ENCODE data around the gene GPR150.

GPR150 gene

GRCh38 chr5:95652849-95653248, 33.0 kb downstream of the GPR150 start:
- no peak for DNase-seq

GRCh38 chr5:95654196-95654595, 34.3 kb downstream of the GPR150 start:
- DNase-seq: no peak

GRCh38 chr5:95655575-95655974, 35.7 kb downstream of the GPR150 start:
- DNase-seq: no peak

GRCh38 chr5:95660060-95660459, 40.2 kb downstream of the GPR150 start:
- DNase-seq: no peak

GRCh38 chr5:95662946-95663345, 43.1 kb downstream of the GPR150 start:
- no peak for DNase-seq

GRCh38 chr5:95664204-95664786, 44.4 kb downstream of the GPR150 start:
- DNase-seq: peak; percentile 68

- no peak for DNase-seq
Observed at GRCh38 chr5:95667061-95667618, 47.3 kb downstream of the GPR150 start.

GRCh38 chr5:95667678-95668077, 47.8 kb downstream of the GPR150 start:
- no peak for DNase-seq

- DNase-seq: no peak
Observed at GRCh38 chr5:95668216-95668615, 48.3 kb downstream of the GPR150 start.

- no peak for DNase-seq
Observed at GRCh38 chr5:95668728-95669127, 48.8 kb downstream of the GPR150 start.

GRCh38 chr5:95669540-95669939, 49.7 kb downstream of the GPR150 start:
- DNase-seq: peak; percentile 32

- peak; percentile 25 for DNase-seq
Observed at GRCh38 chr5:95669985-95670384, 50.1 kb downstream of the GPR150 start.

GRCh38 chr5:95670568-95670967, 50.7 kb downstream of the GPR150 start:
- DNase-seq: no peak

All from NCI-H69 (cell line).